C4-2B (cell line): ENCODE results near the gene CPO.
A peak's percentile ranks its signal among the peaks of the same experiment; 100 is the strongest.

Source experiments
- H3K27ac ChIP-seq: fragments of 450-650 bp; 2 replicates; pipeline ENCODE4 v1.5.1; 2017
- CTCF ChIP-seq: fragments of 450-650 bp; conservative IDR thresholded peaks from 2 replicates; pipeline ENCODE4 v1.5.1; 2017; ENCODE audit warnings: mild to moderate bottlenecking
- ZFX ChIP-seq: fragments of 450-650 bp; IDR thresholded peaks from 2 replicates; pipeline ENCODE4 v1.6.1; 2017

Gene CPO

GRCh38 chr2:206958261-206958660 lies 18.9 kb downstream of the CPO start:
- no peak overlapping the region for H3K27ac ChIP-seq
- no peak for TF ChIP-seq ZFX
- no peak for TF ChIP-seq CTCF

GRCh38 chr2:206962966-206963365 lies 23.6 kb downstream of the CPO start:
- no peak for TF ChIP-seq ZFX
- no peak for TF ChIP-seq CTCF
- H3K27ac ChIP-seq: peak overlapping the region; percentile 54; the same call in 1 of the 2 replicates

- H3K27ac ChIP-seq: no peak overlapping the region
- TF ChIP-seq CTCF (no peak), ZFX (no peak)
Observed at GRCh38 chr2:206968134-206969086, 29.1 kb downstream of the CPO start.

- no peak overlapping the region for H3K27ac ChIP-seq
- TF ChIP-seq ZFX: no peak
- TF ChIP-seq CTCF: no peak
Observed at GRCh38 chr2:206969192-206969591, 29.9 kb downstream of the CPO start.

GRCh38 chr2:206970589-206971360 lies 31.5 kb downstream of the CPO start:
- TF ChIP-seq CTCF (no peak), ZFX (no peak)
- no peak overlapping the region for H3K27ac ChIP-seq

- no peak overlapping the region for H3K27ac ChIP-seq
- TF ChIP-seq ZFX (no peak), CTCF (no peak)
Observed at GRCh38 chr2:206971805-206972204, 32.5 kb downstream of the CPO start.

- no peak overlapping the region for H3K27ac ChIP-seq
- no peak for TF ChIP-seq ZFX
- TF ChIP-seq CTCF: no peak
Observed at GRCh38 chr2:206974551-206974950, 35.2 kb downstream of the CPO start.
